Mesenchymal stem cell (in vitro differentiated cells and primary cell): ENCODE measurements around the gene OSER1.

ENCODE experiments used
- DNase-seq: peaks from one replicate; pipeline ENCODE4 v3.0.0-alpha.2; 2013
- H2AFZ ChIP-seq: one replicate; pipeline ENCODE4 v1.6.1; 2013; ENCODE audit warnings: low read depth, mild to moderate bottlenecking, control low read depth, inconsistent platforms, low read length, moderate library complexity
- H2AK5ac ChIP-seq: 2 replicates; pipeline ENCODE4 v1.6.1; 2013; ENCODE audit warnings: low read length, moderate library complexity, mild to moderate bottlenecking, inconsistent platforms; ENCODE audit not compliant: severe bottlenecking
- H2BK120ac ChIP-seq: one replicate; pipeline ENCODE4 v1.6.1; 2013; ENCODE audit warnings: low read depth, mild to moderate bottlenecking, inconsistent platforms, low read length, moderate library complexity
- H2BK12ac ChIP-seq, 2 experiments: one replicate each; pipeline ENCODE4 v1.6.1; 2013; ENCODE audit warnings: inconsistent platforms in 2 of 2, low read length in 2 of 2, mild to moderate bottlenecking in 2 of 2, moderate library complexity in 2 of 2, control low read depth in 1 of 2
- H2BK15ac ChIP-seq: one replicate; pipeline ENCODE4 v1.6.1; 2013; ENCODE audit warnings: mild to moderate bottlenecking, low read depth, inconsistent platforms; ENCODE audit not compliant: poor library complexity, severe bottlenecking
- H2BK5ac ChIP-seq: 2 replicates; pipeline ENCODE4 v1.6.1; 2013; ENCODE audit warnings: low read depth, mild to moderate bottlenecking, low read length, control low read depth, inconsistent platforms; ENCODE audit not compliant: poor library complexity, severe bottlenecking
- H3K14ac ChIP-seq, 2 experiments: one replicate each; pipeline ENCODE4 v1.6.1; 2013; ENCODE audit warnings: inconsistent platforms in 2 of 2, low read length in 2 of 2, control low read depth in 1 of 2, mild to moderate bottlenecking in 1 of 2, moderate library complexity in 1 of 2
- H3K18ac ChIP-seq, 2 experiments: one replicate each; pipeline ENCODE4 v1.6.1; 2013; ENCODE audit warnings: inconsistent platforms in 2 of 2, low read length in 2 of 2, control low read depth in 1 of 2, low read depth in 1 of 2, mild to moderate bottlenecking in 1 of 2
- H3K23ac ChIP-seq, 2 experiments: one replicate each; pipeline ENCODE4 v1.6.1; 2013; ENCODE audit warnings: inconsistent platforms in 2 of 2, low read length in 2 of 2, mild to moderate bottlenecking in 2 of 2, moderate library complexity in 2 of 2, control low read depth in 1 of 2
- H3K27ac ChIP-seq: 2 replicates; pipeline ENCODE4 v1.5.1; 2013; ENCODE audit warnings: mild to moderate bottlenecking, moderate library complexity, low read length, control low read depth, inconsistent platforms; ENCODE audit not compliant: poor library complexity, severe bottlenecking
- H3K27me3 ChIP-seq, 2 experiments: 2 replicates each; pipeline versions ENCODE4 v1.6.1 to v1.7.0; 2013; ENCODE audit warnings: low read length in 2 of 2, mild to moderate bottlenecking in 2 of 2, moderate library complexity in 2 of 2, control low read depth in 1 of 2, inconsistent platforms in 1 of 2; ENCODE audit not compliant: control insufficient read depth in 1 of 2, insufficient read depth in 1 of 2
- H3K36me3 ChIP-seq, 2 experiments: 2 replicates each; pipeline versions ENCODE4 v1.6.1 to v1.7.0; 2013; ENCODE audit warnings: low read length in 2 of 2, control low read depth in 1 of 2, inconsistent platforms in 1 of 2, low read depth in 1 of 2, mild to moderate bottlenecking in 1 of 2; ENCODE audit not compliant: insufficient read depth in 2 of 2, control insufficient read depth in 1 of 2
- H3K4ac ChIP-seq, 2 experiments: one replicate each; pipeline ENCODE4 v1.6.1; 2013; ENCODE audit warnings: inconsistent platforms in 2 of 2, low read length in 2 of 2, mild to moderate bottlenecking in 2 of 2, moderate library complexity in 2 of 2, control low read depth in 1 of 2, low read depth in 1 of 2
- H3K4me1 ChIP-seq: 2 replicates; pipeline ENCODE4 v1.6.1; 2013; ENCODE audit warnings: low read depth, low read length, control low read depth; ENCODE audit not compliant: control insufficient read depth, insufficient read depth
- H3K4me2 ChIP-seq: 2 replicates; pipeline ENCODE4 v1.6.1; 2013; ENCODE audit warnings: low read length, mild to moderate bottlenecking, inconsistent platforms; ENCODE audit not compliant: poor library complexity, severe bottlenecking
- H3K4me3 ChIP-seq, 2 experiments: 2 replicates each; pipeline versions ENCODE4 v1.5.1 to v1.7.0; 2013; ENCODE audit warnings: low read length in 2 of 2, mild to moderate bottlenecking in 2 of 2, control low read depth in 1 of 2, low read depth in 1 of 2; ENCODE audit not compliant: insufficient read depth in 1 of 2
- H3K79me1 ChIP-seq: replicated peaks from 2 replicates; pipeline ENCODE4 v1.6.1; 2013; ENCODE audit warnings: mild to moderate bottlenecking, control low read depth, low read length, inconsistent platforms; ENCODE audit not compliant: poor library complexity, severe bottlenecking
- H3K9ac ChIP-seq: 2 replicates; pipeline ENCODE4 v1.7.0; 2013; ENCODE audit warnings: mild to moderate bottlenecking, low read length, moderate library complexity
- H3K9me3 ChIP-seq: 2 replicates; pipeline ENCODE4 v1.7.0; 2013; ENCODE audit warnings: mild to moderate bottlenecking, low read length; ENCODE audit not compliant: control insufficient read depth
- H4K8ac ChIP-seq: one replicate; pipeline ENCODE4 v1.6.1; 2013; ENCODE audit warnings: inconsistent platforms, mild to moderate bottlenecking, low read length, moderate library complexity
- H4K91ac ChIP-seq: one replicate; pipeline ENCODE4 v1.6.1; 2013; ENCODE audit warnings: mild to moderate bottlenecking, low read length, inconsistent platforms
- WGBS: methylation state at CpG from one replicate; pipeline ENCODE4 v1.1.7; 2013; ENCODE audit warnings: mixed read lengths; 5-methylcytosine and 5-hydroxymethylcytosine counted together

OSER1 gene

DNA sequence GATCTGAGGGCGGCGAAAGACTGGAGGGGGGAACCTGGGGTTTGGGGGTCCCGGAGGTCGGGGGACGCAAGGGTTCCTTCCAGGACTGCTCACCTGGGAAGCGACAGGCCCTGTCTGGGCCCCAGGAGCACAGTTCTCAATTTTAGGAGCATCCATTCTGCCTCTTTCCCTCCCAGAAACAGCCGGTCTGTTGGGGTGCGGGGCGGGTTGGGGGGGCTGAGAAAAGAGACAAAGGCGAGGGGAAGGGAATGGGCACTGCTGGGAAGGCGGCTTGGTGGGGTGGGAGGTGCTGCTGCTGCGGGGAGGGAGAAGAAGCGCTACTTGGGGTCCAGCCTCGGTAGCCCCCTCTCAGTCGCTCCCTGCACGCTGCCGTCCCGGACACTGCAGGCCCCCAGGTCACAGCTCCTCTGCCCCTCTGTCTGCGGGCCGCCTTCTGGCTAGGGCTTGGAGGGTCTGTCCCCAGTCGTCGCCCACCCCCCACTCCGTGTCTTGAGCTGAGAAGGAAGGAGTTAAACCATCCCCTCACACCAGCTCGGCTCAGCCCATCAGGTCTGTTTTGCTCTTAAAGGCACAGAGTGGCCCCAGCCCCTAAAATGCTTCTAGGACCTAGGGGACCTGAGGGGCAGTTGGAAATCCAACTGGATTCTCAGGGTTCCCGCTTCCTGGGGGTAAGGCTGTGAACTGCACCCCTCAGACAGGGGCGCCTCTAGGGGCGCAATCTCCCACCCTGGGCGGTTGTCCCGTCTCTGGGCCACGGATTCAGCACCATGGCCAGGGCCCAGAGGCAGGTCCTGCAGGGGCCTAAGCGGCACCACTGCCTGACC, 37.2 kb upstream of the OSER1 start:
- H2BK15ac ChIP-seq, result no peak overlapping the region
- H3K36me3 ChIP-seq, result no peaks in the 10 kb centered on the region
- H2BK12ac ChIP-seq, result no peak overlapping the region
- H3K4me2 ChIP-seq, result no peak overlapping the region
- H3K14ac ChIP-seq, result peak overlapping the region in 1 of 2 experiments; percentile 19
- no peak overlapping the region for H3K27ac ChIP-seq
- DNase-seq, result peak; percentile 46
- peak overlapping the region in 1 of 2 experiments; percentile 67 for H3K4me3 ChIP-seq
- H3K4ac ChIP-seq, result no peak overlapping the region
- peaks cover 7% of the 10 kb centered on the region for H3K4me1 ChIP-seq
- no peak overlapping the region for H3K18ac ChIP-seq
- no peak overlapping the region for H2BK120ac ChIP-seq
- no peak overlapping the region for H4K8ac ChIP-seq
- H3K9ac ChIP-seq, result no peak overlapping the region
- 6% methylated on average over 16 of the region's 31 CpGs for WGBS
- no peak overlapping the region for H2AFZ ChIP-seq
- H3K27me3 ChIP-seq, result peaks cover 36 to 59% of the 10 kb centered on the region in 2 experiments
- no peak overlapping the region for H4K91ac ChIP-seq
- no peaks in the 10 kb centered on the region for H3K9me3 ChIP-seq
- H2AK5ac ChIP-seq, result no peak overlapping the region
- H2BK5ac ChIP-seq, result no peak overlapping the region
- H3K79me1 ChIP-seq, result no peaks in the 10 kb centered on the region
- H3K23ac ChIP-seq, result peak overlapping the region in 1 of 2 experiments; percentile 37

DNA sequence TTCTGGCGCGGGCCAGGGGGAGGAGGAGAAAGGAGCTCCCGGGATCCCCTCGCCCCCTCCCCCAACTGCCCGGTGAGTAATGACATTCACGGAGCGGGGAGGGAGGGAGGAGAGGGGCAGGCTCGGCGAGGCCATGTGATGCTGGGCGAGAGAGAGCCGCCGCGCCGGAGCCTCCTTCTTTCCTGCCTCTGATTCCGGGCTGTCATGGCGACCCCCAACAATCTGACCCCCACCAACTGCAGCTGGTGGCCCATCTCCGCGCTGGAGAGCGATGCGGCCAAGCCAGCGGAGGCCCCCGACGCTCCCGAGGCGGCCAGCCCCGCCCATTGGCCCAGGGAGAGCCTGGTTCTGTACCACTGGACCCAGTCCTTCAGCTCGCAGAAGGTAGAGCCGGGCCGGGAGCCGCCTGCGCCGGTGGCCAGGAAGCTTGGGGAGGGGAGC, 36.6 kb upstream of the OSER1 start, which contains the start of gene GDAP1L1:
GDAP1L1 (plus strand) TSS at position 178 of the 441 bp plus-strand sequence; CDS start at position 205, 27 bp downstream.
- H2BK120ac ChIP-seq, result no peak within 1 kb of the TSS
- no peak within 1 kb of the TSS for H4K8ac ChIP-seq
- peak within 1 kb of the TSS; percentile 57 for H3K4me2 ChIP-seq
- no peak within 1 kb of the TSS for H2BK12ac ChIP-seq
- H3K18ac ChIP-seq, result no peak within 1 kb of the TSS
- H3K4me1 ChIP-seq, result peaks cover 7% of the 10 kb centered on the region
- H3K9me3 ChIP-seq, result no peaks in the 10 kb centered on the region
- 3% methylated on average over 18 of the region's 32 CpGs for WGBS
- H2AK5ac ChIP-seq, result no peak within 1 kb of the TSS
- peak within 1 kb of the TSS in 1 of 2 experiments; percentile 67 for H3K4me3 ChIP-seq
- H3K36me3 ChIP-seq, result no peaks in the 10 kb centered on the region
- H3K14ac ChIP-seq, result peak within 1 kb of the TSS in 1 of 2 experiments; percentile 19
- H3K9ac ChIP-seq, result no peak within 1 kb of the TSS
- H3K23ac ChIP-seq, result peak within 1 kb of the TSS in 1 of 2 experiments; percentile 37
- no peak within 1 kb of the TSS for H4K91ac ChIP-seq
- DNase-seq, result no peak
- H3K27me3 ChIP-seq, result peaks cover 36 to 66% of the 10 kb centered on the region in 2 experiments
- no peak within 1 kb of the TSS for H2BK15ac ChIP-seq
- no peaks in the 10 kb centered on the region for H3K79me1 ChIP-seq
- H2AFZ ChIP-seq, result no peak within 1 kb of the TSS
- no peak within 1 kb of the TSS for H2BK5ac ChIP-seq
- H3K4ac ChIP-seq, result no peak within 1 kb of the TSS
- H3K27ac ChIP-seq, result no peak within 1 kb of the TSS

- H3K27ac ChIP-seq, result no peak overlapping the region
- H3K9ac ChIP-seq, result no peak overlapping the region
- no peak overlapping the region for H2AFZ ChIP-seq
- DNase-seq, result no peak
- 73% methylated on average over 3 of the region's 4 CpGs for WGBS
- no peaks in the 10 kb centered on the region for H3K9me3 ChIP-seq
- no peak overlapping the region for H2BK120ac ChIP-seq
- H3K18ac ChIP-seq, result no peak overlapping the region
- no peak overlapping the region for H3K4me3 ChIP-seq
- no peak overlapping the region for H2AK5ac ChIP-seq
- H2BK15ac ChIP-seq, result no peak overlapping the region
- H3K36me3 ChIP-seq, result no peaks in the 10 kb centered on the region
- H3K23ac ChIP-seq, result no peak overlapping the region
- H3K27me3 ChIP-seq, result peaks cover 36 to 68% of the 10 kb centered on the region in 2 experiments
- H4K91ac ChIP-seq, result no peak overlapping the region
- H2BK5ac ChIP-seq, result no peak overlapping the region
- H4K8ac ChIP-seq, result no peak overlapping the region
- peaks cover 7% of the 10 kb centered on the region for H3K4me1 ChIP-seq
- no peaks in the 10 kb centered on the region for H3K79me1 ChIP-seq
- H3K4ac ChIP-seq, result no peak overlapping the region
- H3K14ac ChIP-seq, result no peak overlapping the region
- no peak overlapping the region for H2BK12ac ChIP-seq
- no peak overlapping the region for H3K4me2 ChIP-seq
Measured at GRCh38 chr20:44245977-44246376, 35.4 kb upstream of the OSER1 start.

- Histone ChIP-seq H3K27ac (no peak overlapping the region), H3K36me3 (no peaks in the 10 kb centered on the region), H2BK15ac (no peak overlapping the region), H3K4me3 (no peak overlapping the region), H3K9me3 (no peaks in the 10 kb centered on the region), H3K27me3 (peaks cover 22 to 40% of the 10 kb centered on the region in 2 experiments), H3K18ac (no peak overlapping the region), H3K23ac (no peak overlapping the region), H4K8ac (no peak overlapping the region), H2AK5ac (no peak overlapping the region), H3K9ac (no peak overlapping the region), H2BK5ac (no peak overlapping the region), H4K91ac (no peak overlapping the region), H2BK120ac (no peak overlapping the region), H3K14ac (no peak overlapping the region), H3K79me1 (no peaks in the 10 kb centered on the region), H3K4me2 (no peak overlapping the region), H2AFZ (no peak overlapping the region), H3K4me1 (no peaks in the 10 kb centered on the region), H3K4ac (no peak overlapping the region), H2BK12ac (no peak overlapping the region)
- no peak for DNase-seq
- 93% methylated on average over 2 of the region's 2 CpGs for WGBS
Measured at GRCh38 chr20:44241796-44242195, 31.2 kb upstream of the OSER1 start.
